PC-3 (cell line): ENCODE results near the gene CLASP1. TPM values are rescaled to one million over a fixed set of nuclear protein-coding genes. Genes with fewer than 3 reads are reported as not detected.

Experiments
- ATAC-seq: fragments of 200-7000 bp; cut with Tn5 transposase; 2 replicates; pipeline ENCODE4 v1.9.1; 2020; ENCODE audit warnings: mild to moderate bottlenecking, moderate library complexity
- BruUV-seq: library from RNA; stranded (reverse); fragments of 400-500 nt; replicated peaks from 2 replicates; lab custom pipeline; 2021; lab: Mats Ljungman, UMichigan
- CTCF ChIA-PET: fragments of 300-600 bp; sonication (Branson Sonifier 250); formaldehyde crosslinking; loops from one replicate; lab custom pipeline; 2022; ENCODE audit warnings: antibody characterized with exemption; lab: Charles Lee
- POLR2A ChIA-PET: fragments of 300-600 bp; sonication (Branson Sonifier 250); formaldehyde crosslinking; loops from one replicate; lab custom pipeline; 2022; ENCODE audit warnings: antibody characterized with exemption; ENCODE audit not compliant: unreplicated experiment; lab: Charles Lee
- DNase-seq: peaks from one replicate; pipeline ENCODE4 v3.0.0-alpha.2; 2015
- H2AFZ ChIP-seq: fragments of 300-600 bp; sonication (generic); 2 replicates; pipeline ENCODE4 v1.6.0; 2016; ENCODE audit warnings: antibody characterized with exemption, low read length
- H3F3A ChIP-seq: fragments of 300-600 bp; sonication (generic); one replicate; pipeline ENCODE4 v1.6.0; 2017; ENCODE audit warnings: antibody characterized with exemption, low read length, control low read depth, mild to moderate bottlenecking; ENCODE audit not compliant: unreplicated experiment
- H3K27ac ChIP-seq: fragments of 300-600 bp; sonication (generic); 2 replicates; pipeline ENCODE4 v1.5.1; 2016; ENCODE audit warnings: mild to moderate bottlenecking, low read length
- H3K27me3 ChIP-seq: fragments of 300-600 bp; sonication (generic); 2 replicates; pipeline ENCODE4 v1.6.1; 2016; ENCODE audit warnings: low read length, mixed read lengths
- H3K36me3 ChIP-seq: fragments of 300-600 bp; sonication (generic); 2 replicates; pipeline ENCODE4 v1.6.1; 2016; ENCODE audit warnings: low read depth, mixed run types, low read length, mixed read lengths
- H3K4me1 ChIP-seq: fragments of 300-600 bp; sonication (generic); 2 replicates; pipeline ENCODE4 v1.5.1; 2016; ENCODE audit warnings: low read length; ENCODE audit not compliant: insufficient read depth
- H3K4me2 ChIP-seq: fragments of 300-600 bp; sonication (generic); 2 replicates; pipeline ENCODE4 v1.6.0; 2016; ENCODE audit warnings: low read length
- H3K4me3 ChIP-seq: fragments of 300-600 bp; sonication (generic); 2 replicates; pipeline ENCODE4 v1.5.1; 2016; ENCODE audit warnings: mild to moderate bottlenecking, low read length, mixed read lengths
- H3K79me2 ChIP-seq: fragments of 300-600 bp; sonication (generic); 2 replicates; pipeline ENCODE4 v1.6.1; 2017; ENCODE audit warnings: low read length, mixed read lengths
- H3K9ac ChIP-seq: fragments of 300-600 bp; sonication (generic); 2 replicates; pipeline ENCODE4 v1.6.0; 2016; ENCODE audit warnings: mild to moderate bottlenecking, low read length
- H3K9me2 ChIP-seq: fragments of 300-600 bp; sonication (generic); replicated peaks from 2 replicates; pipeline ENCODE4 v1.6.1; 2016; ENCODE audit warnings: mixed run types, low read length, mixed read lengths
- H3K9me3 ChIP-seq: fragments of 300-600 bp; sonication (generic); 2 replicates; pipeline ENCODE4 v1.6.1; 2016; ENCODE audit warnings: low read length, mixed read lengths
- H4K20me1 ChIP-seq: fragments of 300-600 bp; sonication (generic); 2 replicates; pipeline ENCODE4 v1.6.1; 2016; ENCODE audit warnings: low read length, mixed read lengths
- EZH2 ChIP-seq: fragments of 300-600 bp; sonication (generic); IDR thresholded peaks from one replicate; pipeline ENCODE4 v1.6.1; 2017; ENCODE audit warnings: antibody characterized with exemption, mild to moderate bottlenecking, low read length; ENCODE audit not compliant: unreplicated experiment
- EZH2phosphoT487 ChIP-seq: fragments of 300-600 bp; sonication (generic); IDR thresholded peaks from 2 replicates; pipeline ENCODE4 v1.6.1; 2018; ENCODE audit warnings: mild to moderate bottlenecking, antibody characterized with exemption, low read length, borderline replicate concordance
- intact Hi-C: fragments of 100-400 bp; cut with micrococcal nuclease; formaldehyde crosslinking; loops from 2 replicates; pipeline ENCODE4 v1.9.0; 2023
- total RNA-seq: library from RNA; depleted of rRNA; stranded (reverse); fragments of >200 nt; gene quantifications from 2 replicates; pipeline ENCODE4 v1.2.3, GENCODE V29; 2014
- TF ChIP-seq, protein P1 (sequence below): fragments of 300-600 bp; sonication (generic); conservative IDR thresholded peaks from 2 replicates; pipeline ENCODE4 v1.5.1; 2017; ENCODE audit warnings: antibody characterized with exemption, low read depth, mild to moderate bottlenecking, low read length

Gene CLASP1
- total RNA-seq, 1 experiment from 2014 or later: 24.3 TPM

DNA sequence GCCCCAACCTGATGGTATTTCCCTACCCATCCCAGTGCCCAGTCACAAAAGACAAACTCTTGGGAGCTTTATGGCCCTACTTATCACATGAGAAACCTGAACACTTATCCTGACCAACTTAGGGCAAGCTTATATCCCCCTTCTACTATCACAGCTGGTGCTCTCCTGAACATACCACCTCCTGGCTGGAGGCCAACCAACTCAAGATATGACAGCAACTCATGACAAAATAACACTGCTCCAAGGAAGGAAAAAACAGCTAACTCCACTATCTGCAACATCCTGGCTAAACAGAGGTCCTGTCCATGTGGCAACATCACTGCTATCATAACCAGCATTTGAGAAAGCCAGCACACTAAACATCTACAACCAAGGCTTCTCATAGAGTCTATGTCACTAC, 20.9 kb upstream of the CLASP1 start:
- Histone ChIP-seq H3K4me2 (no peak overlapping the region), H3K27me3 (no peaks in the 10 kb centered on the region), H3K27ac (no peak overlapping the region), H3K9ac (no peak overlapping the region), H3K36me3 (no peaks in the 10 kb centered on the region), H3K9me2 (no peaks in the 10 kb centered on the region), H3K79me2 (no peaks in the 10 kb centered on the region), H3K9me3 (no peaks in the 10 kb centered on the region), H3K4me3 (no peak overlapping the region), H3K4me1 (peaks cover 8% of the 10 kb centered on the region), H2AFZ (no peak overlapping the region), H4K20me1 (no peaks in the 10 kb centered on the region), H3F3A (no peaks in the 10 kb centered on the region)
- ATAC-seq: no peak
- BruUV-seq: no TSS peak
- intact Hi-C loops: loop anchor here (10.0 kb wide), 1 partner anchor 1045 kb away; no protein-coding TSS in a partner anchor
- TF ChIP-seq EZH2phosphoT487: no peak
- TF ChIP-seq, protein P1, sequence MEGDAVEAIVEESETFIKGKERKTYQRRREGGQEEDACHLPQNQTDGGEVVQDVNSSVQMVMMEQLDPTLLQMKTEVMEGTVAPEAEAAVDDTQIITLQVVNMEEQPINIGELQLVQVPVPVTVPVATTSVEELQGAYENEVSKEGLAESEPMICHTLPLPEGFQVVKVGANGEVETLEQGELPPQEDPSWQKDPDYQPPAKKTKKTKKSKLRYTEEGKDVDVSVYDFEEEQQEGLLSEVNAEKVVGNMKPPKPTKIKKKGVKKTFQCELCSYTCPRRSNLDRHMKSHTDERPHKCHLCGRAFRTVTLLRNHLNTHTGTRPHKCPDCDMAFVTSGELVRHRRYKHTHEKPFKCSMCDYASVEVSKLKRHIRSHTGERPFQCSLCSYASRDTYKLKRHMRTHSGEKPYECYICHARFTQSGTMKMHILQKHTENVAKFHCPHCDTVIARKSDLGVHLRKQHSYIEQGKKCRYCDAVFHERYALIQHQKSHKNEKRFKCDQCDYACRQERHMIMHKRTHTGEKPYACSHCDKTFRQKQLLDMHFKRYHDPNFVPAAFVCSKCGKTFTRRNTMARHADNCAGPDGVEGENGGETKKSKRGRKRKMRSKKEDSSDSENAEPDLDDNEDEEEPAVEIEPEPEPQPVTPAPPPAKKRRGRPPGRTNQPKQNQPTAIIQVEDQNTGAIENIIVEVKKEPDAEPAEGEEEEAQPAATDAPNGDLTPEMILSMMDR: no peak
- no peak for TF ChIP-seq EZH2
- DNase-seq: no peak
- POLR2A ChIA-PET: no interaction called here
- CTCF ChIA-PET: no interaction called here

DNA sequence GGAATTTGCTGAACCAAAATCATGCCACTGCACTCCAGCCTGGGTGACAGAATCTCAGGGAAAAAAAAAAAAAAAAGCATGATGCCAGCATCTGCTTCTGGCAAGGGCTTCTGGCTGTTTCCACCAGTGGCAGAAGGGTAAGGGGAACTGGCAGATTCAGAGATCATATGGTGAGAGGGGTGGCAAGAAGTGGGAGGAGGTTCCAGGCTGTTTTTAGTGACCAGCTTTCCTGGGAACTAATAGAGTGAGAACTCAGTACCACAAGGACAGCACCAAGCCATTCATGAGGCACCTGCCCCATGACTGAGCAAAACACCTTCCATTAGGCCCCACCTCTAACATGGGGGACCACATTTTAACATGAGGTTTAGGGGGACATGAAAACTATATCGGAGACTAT, 18.4 kb upstream of the CLASP1 start:
- Histone ChIP-seq H2AFZ (no peak overlapping the region), H3K9ac (no peak overlapping the region), H3K4me1 (peaks cover 24% of the 10 kb centered on the region), H4K20me1 (no peaks in the 10 kb centered on the region), H3F3A (no peaks in the 10 kb centered on the region), H3K36me3 (no peaks in the 10 kb centered on the region), H3K9me2 (no peaks in the 10 kb centered on the region), H3K9me3 (no peaks in the 10 kb centered on the region), H3K79me2 (no peaks in the 10 kb centered on the region), H3K4me2 (no peak overlapping the region), H3K27ac (no peak overlapping the region), H3K27me3 (no peaks in the 10 kb centered on the region), H3K4me3 (no peak overlapping the region)
- TF ChIP-seq EZH2 (no peak), EZH2phosphoT487 (no peak)
- TF ChIP-seq, protein P1: no peak
- no peak for ATAC-seq
- ChIA-PET POLR2A (no interaction called here), CTCF (no interaction called here)
- no peak for DNase-seq
- no TSS peak for BruUV-seq
- intact Hi-C loops: no loop called here

DNA sequence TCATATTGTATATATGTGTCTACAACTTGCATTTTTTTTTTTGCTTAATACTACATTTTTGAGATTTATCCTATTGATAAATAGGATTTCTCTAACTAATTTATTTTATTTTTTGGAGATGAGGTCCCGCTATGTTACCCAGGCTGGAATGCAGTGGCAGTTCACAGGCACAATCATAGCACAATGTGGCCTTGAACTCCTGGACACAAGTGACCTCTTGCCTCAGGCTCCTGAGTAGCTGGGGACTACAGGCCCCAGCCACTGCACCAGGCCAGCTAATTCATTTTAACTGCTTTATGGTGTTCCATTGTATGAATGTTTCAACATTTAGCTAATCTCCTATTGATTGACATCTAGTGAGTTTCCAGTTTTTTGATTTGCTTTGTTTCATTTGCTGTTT, 16.8 kb upstream of the CLASP1 start:
- POLR2A ChIA-PET: no interaction called here
- no peaks in the 10 kb centered on the region for H3K79me2 ChIP-seq

More for the DNA sequence above, 16.8 kb upstream of the CLASP1 start:
- Histone ChIP-seq H3K9me3 (no peaks in the 10 kb centered on the region), H3K4me3 (no peak overlapping the region), H3K9ac (no peak overlapping the region), H2AFZ (no peak overlapping the region), H3K27ac (no peak overlapping the region), H3K4me1 (peaks cover 24% of the 10 kb centered on the region), H3K9me2 (no peaks in the 10 kb centered on the region), H4K20me1 (no peaks in the 10 kb centered on the region), H3K4me2 (no peak overlapping the region), H3K27me3 (no peaks in the 10 kb centered on the region), H3K36me3 (no peaks in the 10 kb centered on the region), H3F3A (no peaks in the 10 kb centered on the region)
- no TSS peak for BruUV-seq
- TF ChIP-seq EZH2: no peak
- TF ChIP-seq EZH2phosphoT487: no peak
- TF ChIP-seq, protein P1: no peak
- intact Hi-C loops: no loop called here
- DNase-seq: no peak
- ATAC-seq: no peak
- CTCF ChIA-PET: no interaction called here
